ENCODE data around the gene FRMPD1.

- TF ChIP-seq CTCF (IDR thresholded peaks at IDR 0.05) = no peak
- TF ChIP-seq ZFX (IDR thresholded peaks at IDR 0.05; ENCODE audit: borderline replicate concordance) = no peak
These were observed 79.5 kb downstream of the FRMPD1 start for GRCh38 chr9:37730256-37730655.

Data from 22Rv1 (cell line).